GM19324 (cell line): ENCODE data around the gene SPATA1.
A peak's percentile ranks its signal among the peaks of the same experiment; 100 is the strongest.
"Not testable (repeated sequence)": the region's sequence is repeated elsewhere in the genome, so short reads cannot be mapped to it uniquely, and the experiment has no call there.

ENCODE experiments used
- ATAC-seq: cut with Tn5 transposase; IDR thresholded peaks from one replicate; pipeline ENCODE4 v1.9.1; 2021; ENCODE audit warnings: mild to moderate bottlenecking, moderate library complexity; ENCODE audit not compliant: unreplicated experiment, low FRiP score

The SPATA1 gene

DNA sequence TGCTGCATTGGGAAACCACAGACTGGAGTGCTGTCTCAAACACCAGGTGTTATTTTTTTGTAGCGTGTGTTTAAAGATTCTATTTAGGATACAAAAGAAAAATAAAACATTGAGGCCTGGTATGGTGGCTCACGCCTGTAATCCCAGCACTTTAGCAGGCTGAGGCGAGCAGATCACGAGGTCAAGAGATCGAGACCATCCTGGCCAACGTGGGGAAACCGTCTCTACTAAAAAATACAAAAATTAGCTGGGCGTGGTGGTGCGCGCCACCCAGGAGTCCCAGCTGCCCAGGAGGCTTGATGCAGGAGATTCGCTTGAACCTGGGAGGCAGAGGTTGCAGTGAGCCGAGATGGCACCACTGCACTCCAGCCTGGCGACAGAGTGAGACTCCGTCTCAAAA lies 1.7 kb downstream of the SPATA1 start:
- not testable (repeated sequence) for ATAC-seq

DNA sequence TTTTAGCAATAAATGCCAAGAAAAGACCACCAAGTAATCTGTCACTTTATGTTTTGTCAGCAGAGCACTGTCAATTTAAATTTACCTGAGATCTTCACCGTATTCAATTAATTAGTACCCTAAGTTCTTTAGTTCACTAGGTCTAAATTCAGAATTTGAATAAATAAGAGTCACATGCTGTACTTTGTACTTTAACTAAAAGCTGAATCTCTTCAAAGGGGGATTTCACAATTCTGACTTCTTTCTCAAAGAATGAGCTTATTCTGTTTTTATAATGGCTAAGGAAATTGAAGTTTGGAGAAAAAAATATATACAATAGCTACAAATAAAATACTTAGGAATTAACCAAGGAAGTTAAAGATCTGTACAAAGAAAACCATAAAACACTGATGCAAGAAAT lies 2.3 kb downstream of the SPATA1 start:
- ATAC-seq: no peak

DNA sequence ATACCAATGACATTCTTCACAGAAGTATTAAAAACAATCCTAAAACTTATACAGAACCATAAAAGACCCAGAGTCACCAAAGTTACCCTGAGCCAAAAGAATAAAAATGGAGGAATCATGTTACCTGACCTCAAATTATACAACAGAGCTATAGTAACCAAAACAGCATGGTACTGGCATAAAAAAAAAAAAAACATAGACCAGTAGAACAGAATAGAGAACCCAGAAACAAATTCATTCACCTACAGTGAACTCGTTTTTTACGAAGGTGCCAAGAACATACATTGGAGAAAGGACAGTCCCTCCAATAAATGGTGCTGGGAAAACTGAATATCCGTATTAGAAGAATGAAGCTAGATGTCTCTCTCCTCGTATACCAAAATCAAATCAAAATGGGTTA lies 2.8 kb downstream of the SPATA1 start:
- no peak for ATAC-seq

DNA sequence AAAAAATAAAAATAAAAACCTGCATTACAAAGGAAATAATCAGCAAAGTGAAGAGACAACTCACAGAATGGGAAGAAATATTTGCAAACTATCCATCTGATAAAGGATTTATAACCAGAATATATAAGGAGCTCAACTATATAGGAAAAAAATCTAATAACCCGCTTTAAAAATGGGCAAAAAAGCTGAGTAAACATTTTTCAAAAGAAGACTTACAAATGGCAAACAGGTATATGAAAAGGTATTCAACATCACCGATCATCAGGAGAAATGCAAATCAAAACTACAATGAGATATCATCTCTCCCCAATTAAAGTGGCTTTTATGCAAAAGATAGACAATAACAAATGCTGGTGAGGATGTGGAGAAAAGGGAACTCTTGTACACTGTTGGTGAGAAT lies 4.0 kb downstream of the SPATA1 start:
- ATAC-seq: no peak

DNA sequence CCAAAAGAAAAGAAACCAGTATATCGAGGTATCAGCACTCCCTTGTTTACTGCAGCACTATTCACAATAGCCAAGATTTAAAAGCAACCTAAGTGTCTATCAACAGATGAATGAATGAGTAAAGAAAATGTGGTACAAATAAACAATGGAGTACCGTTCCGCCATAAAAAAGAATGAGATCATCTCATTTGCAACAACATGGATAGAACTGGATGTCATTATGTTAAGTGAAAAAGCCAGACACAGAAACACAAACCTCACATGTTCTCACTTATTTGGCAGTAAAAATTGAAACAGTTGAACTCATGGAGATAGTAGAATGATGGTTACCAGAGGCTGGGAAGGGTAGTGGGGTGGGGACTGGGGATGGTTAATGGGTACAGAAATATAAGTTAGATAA lies 4.5 kb downstream of the SPATA1 start:
- no peak for ATAC-seq

DNA sequence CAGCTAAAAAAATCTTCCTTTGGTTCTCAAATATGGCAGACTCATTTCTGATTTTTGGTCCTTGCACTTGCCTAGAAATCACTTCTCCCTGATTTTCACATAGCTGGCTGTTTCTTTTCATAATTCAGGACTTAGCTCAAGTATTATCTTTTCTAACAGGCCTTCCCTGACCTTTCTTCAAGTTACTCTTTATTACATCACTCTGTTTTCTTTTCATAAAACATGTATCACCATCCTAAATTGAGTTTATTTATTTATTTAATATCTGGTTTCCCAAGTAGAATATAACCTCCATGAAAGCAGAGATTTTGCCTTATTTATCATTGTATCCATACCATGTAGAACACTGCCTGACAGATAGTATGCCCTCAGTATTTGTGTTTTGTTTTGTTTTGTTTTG lies 18.4 kb downstream of the SPATA1 start:
- no peak for ATAC-seq

DNA sequence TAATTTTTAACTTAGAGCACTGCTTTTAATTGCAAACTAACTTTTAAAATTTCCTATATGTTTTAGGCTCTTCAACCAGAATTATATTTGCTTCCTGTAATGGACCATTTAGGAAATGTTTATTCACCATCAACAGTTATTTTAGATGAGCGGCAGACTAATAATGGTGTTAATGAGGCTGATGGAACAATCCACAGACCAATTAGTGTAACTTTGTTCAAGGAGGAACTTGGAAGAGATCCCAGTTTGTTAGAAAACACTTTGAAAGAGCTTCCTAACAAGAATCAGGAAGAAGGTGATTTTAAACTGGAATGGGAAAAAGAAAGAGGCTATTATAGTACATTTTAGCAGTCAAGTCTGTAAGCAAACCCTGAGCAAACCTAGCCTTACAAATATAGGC lies 19.6 kb downstream of the SPATA1 start:
- ATAC-seq: no peak

DNA sequence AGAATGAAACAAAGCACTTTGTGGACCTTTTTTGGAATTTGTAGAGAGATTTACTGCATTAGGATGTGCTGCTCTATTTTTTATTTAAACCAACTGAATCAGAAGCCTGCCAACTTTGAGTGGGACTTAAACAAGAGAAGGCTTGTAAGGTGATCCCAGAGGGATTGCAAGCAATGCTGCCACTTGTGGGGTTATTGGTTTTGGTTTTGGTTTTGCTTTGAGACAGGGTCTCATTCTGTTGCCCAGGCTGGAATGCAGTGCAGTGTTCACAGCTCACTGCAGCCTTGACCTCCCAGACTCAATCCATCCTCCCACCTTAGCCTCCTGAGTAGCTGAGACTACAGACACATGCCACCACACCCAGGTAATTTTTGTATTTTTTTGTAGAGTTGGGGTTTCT lies 32.4 kb downstream of the SPATA1 start:
- no peak for ATAC-seq

DNA sequence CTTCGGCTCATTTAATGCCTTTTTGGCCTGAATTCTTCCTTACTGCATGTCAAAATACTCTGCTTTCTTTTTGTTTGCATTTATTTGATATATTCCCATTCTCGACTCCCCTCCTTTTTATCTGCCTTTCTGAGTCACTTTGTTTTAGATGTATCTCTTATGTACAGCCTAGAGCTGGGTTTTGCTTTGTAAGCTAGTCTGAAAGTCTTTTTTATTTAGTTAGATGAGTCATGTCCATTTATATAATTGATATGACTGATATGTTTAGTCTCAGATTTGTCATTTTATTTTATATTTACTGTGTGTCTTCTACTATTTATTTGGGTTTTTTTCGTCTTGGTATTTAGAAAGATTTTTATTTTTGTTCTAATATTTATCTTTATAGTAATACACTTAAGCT lies 33.8 kb downstream of the SPATA1 start:
- no peak for ATAC-seq

DNA sequence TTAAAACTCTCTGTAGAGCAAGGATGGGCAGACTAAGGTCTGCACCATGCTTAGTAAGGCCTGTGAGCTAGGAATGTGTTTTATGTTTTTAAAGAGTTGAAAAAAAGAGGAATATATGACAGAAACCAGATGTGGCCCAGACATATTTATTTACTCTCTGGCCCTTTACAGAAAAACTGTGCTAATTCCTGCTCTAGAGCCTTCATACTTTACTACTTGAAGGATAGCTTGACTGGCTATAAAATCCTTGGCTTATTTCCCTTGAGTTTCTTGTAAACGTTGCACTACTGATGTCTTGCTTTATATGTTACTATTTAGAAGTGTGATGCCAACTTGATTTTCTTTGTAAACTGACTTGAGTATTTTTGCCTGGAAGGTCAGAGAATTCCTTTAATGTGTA lies 34.6 kb downstream of the SPATA1 start:
- ATAC-seq: no peak

DNA sequence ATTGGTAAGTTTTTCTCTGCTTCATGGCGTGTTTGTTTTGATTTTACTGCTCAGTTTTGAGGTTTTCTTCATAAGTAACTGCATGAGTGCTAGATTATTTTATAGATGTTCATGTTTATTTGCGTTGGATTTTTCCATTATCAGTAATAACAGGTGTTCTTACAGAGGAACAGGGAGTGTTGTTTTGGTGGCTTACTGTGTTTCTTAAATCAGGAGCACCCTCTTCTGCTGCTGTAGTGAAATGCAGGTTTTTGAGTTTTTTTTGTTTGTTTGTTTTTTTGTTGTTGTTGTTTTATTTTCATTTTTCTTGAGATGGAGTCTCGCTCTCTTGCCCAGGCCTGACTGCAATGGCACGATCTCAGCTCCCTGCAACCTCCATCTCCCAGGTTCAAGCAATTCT lies 35.5 kb downstream of the SPATA1 start:
- ATAC-seq: no peak

DNA sequence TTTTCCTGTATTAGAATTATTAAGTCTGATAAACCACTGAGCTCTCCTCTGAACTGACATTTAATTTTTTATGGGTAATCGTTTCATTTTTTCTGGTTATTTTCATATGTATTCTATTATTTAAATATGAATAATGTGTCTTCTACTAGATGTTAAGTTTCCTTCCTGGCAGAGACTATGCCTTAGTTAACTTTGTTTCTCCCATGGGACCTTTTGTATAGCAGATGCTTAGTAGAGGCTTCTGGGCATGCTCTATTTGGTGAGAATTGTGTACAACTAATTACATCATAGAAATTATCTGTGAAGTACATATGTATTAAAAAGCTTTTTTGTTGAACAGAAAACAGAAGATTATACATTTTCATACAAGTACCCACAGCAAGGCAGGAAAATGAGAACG lies 44.6 kb downstream of the SPATA1 start:
- ATAC-seq: no peak

DNA sequence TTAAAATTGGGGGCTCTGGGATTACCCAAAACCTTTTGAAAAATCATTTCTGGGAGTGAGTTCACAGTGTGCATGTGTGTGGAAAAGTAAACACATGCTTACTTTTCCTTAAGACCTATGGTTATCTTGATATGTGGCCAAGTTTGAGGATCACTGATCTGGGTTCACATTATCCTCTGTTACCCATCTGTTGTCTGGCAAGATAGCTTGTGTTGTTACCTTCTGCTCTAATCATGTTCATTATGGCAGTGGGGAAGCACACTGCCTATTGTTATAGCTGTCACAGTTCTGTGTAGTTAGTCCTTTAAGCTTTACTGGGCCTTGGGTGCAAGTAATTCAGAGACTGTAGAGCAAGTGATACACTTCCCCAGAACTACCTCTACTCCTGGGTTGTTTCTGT lies 63.0 kb downstream of the SPATA1 start:
- ATAC-seq: no peak

DNA sequence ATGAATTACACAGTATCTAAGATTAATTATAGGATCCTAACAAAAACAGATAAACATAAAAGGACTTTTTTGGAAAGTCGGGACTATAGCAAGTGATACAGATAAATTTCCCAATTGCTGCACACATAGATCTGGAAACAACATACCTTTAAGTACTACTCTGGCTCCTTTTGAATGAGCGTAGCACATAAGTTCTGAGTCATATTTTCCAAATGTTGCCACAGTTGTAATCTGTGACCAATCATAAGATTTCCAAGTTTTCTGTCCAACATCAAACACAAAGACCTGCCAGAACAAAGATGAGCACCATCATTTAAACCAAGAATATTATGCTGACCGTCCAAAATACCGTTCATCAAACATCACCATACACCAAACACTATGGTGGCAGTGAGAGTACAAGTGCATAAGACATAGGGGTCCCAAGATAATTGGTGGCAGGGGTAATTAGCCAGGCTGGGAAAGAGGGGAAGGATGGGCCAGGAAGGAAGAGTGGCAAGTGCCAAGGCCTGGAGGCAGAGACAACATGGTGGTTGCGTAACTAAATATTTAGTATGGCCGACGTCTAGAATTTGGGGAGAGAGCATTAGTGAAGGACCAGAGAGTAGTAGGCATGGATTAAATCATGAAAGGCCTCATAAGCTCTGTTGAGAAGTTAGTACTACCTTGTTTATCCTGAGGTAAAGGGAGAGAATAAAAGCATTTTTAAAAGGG lies 64.4 kb downstream of the SPATA1 start:
- ATAC-seq: no peak

DNA sequence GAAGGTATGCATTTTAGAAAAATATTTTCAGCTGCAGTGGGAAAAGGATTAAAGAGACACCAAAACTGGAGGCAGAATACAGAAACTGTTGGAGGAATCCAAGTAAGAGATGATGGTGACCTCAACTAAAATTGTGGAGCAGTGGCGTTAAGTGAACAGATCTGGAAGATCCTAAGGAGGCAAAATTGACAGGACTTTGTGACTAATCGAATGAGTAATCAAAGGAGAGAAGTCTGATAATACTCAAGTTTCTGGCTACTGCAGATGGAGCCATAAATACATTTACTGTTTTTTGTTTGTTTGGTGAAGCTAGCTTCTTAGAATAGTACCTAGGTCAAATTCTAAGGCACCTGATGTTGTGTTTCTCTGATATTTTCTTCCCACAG lies 65.0 kb downstream of the SPATA1 start:
- no peak for ATAC-seq

DNA sequence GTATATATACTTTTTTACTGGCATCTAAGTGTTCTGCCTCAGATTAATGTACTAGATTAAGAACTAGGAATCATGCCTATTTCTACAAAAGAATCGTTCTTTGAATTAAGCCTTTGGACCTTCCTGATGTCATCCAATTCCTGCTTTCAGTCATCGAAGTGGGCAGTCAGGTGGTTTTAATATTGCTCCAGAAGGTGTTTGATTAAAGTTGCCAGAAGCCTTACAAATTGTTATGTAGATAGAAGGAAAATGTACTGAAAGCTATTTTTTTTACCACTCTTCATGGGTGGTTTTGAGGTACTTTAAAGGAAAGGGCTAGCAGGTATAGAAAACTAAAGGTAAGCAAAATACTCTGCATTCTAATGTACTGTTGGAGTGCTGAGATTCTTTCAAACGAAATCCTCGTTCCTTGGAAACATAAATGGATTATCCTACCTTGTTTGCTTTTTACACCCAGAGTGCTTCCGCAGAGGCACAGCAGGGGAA lies 67.3 kb downstream of the SPATA1 start:
- no peak for ATAC-seq

DNA sequence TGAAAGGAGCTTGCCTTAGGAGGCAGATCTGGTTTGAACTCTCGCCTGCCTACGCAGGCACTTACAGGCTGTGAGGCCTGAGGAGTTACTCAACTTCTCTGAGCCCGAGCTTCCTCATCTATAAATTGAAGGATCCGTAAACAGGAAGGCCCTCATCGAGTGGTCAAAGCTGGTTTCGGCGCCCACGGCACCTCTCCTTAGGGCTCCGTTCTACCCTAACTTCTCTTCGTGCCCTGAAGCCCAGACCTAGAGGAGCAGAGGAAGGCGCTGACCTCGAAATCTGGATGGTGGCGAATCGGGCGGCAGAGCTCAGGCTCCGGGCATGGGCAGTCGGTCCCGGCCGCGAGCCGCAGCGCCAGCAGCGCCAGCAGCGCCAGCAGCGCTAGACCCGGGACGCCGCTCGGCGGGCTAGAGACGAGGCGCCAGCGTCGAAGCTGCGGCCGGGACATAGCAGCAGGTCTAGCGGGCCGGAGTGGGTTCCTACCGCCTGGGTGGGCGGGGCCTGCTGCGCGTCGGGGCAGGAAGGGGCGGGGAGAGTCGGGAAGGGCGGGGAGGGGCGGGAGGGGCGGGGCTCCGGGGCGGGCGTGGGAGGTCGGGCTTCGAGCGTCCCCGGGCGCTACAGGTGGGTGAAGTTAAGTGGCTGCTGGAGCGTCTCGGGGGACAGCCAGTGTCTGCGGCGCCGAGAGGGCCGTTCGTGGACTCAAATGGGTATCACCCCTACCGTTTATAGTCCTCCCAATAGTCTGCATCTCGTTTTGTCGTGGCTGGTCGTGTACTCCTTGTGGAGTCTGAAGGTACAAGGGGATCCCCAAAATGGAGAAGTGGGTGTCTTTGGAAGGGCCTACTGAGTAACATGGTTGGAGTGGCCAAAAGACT lies 68.0 kb downstream of the SPATA1 start, which contains the start of gene CTBS:
CTBS (minus strand) TSS at position 474 of the 876 bp plus-strand sequence; CDS start at position 449, 25 bp downstream.
- ATAC-seq: peak; percentile 96

DNA sequence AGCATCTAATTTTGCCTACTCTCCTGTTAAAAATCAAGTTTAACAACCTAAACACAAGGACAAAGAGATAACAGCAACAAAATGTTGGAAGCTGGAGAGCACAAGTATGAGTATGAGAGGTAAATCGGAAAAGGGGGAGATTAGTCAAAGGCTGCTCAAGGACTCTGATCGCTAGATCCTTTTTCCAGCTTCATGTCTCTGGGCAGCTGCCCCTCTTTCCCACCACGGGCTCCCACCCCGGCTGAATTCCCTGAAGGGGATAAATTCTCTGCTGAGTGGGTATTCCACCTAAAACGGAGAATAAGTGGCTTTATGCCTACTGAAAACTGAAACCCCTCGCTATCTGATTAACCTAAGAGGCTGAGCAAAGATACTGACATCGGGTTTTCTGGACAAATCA lies 68.8 kb downstream of the SPATA1 start:
- no peak for ATAC-seq

DNA sequence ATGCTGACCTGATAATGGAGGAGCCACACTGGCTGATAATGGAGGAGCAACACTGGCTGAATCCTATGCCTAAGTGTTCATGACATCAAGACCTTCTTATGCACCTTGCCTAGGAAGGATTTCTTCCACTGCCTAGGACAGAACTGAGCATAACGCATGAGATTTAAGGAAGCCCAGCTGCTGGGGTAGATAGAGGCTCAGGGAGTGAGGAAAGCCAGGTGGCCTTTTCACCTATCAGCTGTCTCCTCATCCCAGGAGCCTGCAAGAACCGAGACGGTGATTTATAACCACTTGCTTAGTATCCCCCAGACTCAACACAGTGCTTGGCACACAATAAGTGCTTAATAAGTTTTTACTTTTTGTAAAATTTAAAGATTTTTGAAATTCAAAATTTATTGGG lies 75.5 kb downstream of the SPATA1 start:
- ATAC-seq: no peak

DNA sequence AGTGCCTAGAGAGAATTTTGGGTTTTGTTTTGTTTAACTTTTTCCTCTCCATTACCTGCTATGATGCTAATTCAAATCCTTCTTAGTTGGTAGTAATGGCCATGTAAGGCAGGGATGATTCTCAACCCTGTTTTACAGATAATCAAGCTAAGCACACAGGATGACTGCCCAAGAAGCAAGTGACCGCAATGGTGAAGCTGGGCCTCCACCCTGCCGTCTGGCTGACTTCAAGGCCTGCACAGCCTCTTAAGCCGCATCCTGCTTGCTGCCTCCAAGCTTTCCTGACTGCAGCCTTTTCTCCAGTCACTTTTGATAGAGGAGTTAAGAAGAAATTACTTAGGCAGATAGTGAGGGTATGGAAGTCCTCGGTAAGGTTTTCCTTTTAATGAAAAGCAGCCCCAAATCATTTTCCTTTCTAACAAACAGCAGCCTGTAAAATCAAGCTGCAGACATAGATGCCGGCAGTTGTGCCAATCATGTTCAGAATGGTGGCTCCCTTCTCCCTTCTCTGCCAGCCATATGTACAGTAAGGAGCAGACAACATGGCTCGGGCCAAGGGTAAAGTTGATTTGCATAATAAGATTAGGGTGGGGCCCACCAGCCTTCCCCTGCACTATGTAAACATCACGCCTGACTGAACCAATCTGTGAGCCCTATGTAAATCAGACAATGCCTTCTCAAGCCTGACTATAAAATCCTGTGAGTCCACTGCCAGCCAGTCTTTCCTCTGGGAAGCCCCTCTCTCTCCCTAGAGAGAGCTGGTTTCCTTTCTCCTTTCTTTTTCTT lies 76.8 kb downstream of the SPATA1 start:
- no peak for ATAC-seq

DNA sequence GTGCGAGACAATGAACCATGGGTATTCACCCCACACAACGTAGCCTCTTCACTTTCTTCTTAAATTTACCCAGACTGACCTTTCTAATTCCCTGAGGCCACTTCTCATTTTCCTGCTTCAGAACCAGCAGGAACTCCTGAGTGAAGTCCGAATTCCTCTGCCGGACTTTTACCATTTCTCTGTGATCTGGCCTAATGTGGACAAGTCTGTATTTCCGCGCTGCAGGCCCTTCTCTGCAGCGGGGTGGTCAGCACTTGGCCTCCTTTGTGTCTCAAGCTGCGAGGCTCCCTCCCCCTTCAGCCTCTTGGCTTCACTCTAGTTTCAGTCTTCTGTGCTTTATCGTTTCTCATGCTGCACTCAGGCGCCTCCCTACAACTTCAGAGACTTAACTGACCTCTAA lies 77.5 kb downstream of the SPATA1 start:
- no peak for ATAC-seq
